GF-D8 (cell line): ENCODE measurements around the gene SLC22A14.
"Not testable (repeated sequence)": the region's sequence is repeated elsewhere in the genome, so short reads cannot be mapped to it uniquely, and the experiment has no call there.

Experiments used
- DNase-seq: peaks from one replicate; lab custom pipeline; 2025; lab: John Stamatoyannopoulos, UW

Gene SLC22A14

GRCh38 chr3:38271553-38271952 is 10.5 kb upstream of the SLC22A14 start:
- no peak for DNase-seq

- no peak for DNase-seq
Measured at GRCh38 chr3:38274864-38275649, 7.0 kb upstream of the SLC22A14 start.

- DNase-seq = no peak
Measured at GRCh38 chr3:38275658-38276057, 6.4 kb upstream of the SLC22A14 start.

GRCh38 chr3:38276081-38276916 is 5.8 kb upstream of the SLC22A14 start:
- DNase-seq = no peak

- DNase-seq = no peak
Measured at GRCh38 chr3:38276917-38277630, 5.0 kb upstream of the SLC22A14 start.

- no peak for DNase-seq
Measured at GRCh38 chr3:38278841-38279240, 3.3 kb upstream of the SLC22A14 start.

- DNase-seq = no peak
Measured at GRCh38 chr3:38283810-38284755, 2.0 kb downstream of the SLC22A14 start.

GRCh38 chr3:38284756-38285150 is 2.7 kb downstream of the SLC22A14 start:
- DNase-seq = no peak

- not testable (repeated sequence) for DNase-seq
Measured at GRCh38 chr3:38289286-38290217, 7.5 kb downstream of the SLC22A14 start.

GRCh38 chr3:38297053-38297452 is 15.0 kb downstream of the SLC22A14 start:
- DNase-seq = not testable (repeated sequence)

- DNase-seq = no peak
Measured at GRCh38 chr3:38297537-38297936, 15.4 kb downstream of the SLC22A14 start.

- no peak for DNase-seq
Measured at GRCh38 chr3:38297947-38298711, 16.0 kb downstream of the SLC22A14 start.

- DNase-seq = no peak
Measured at GRCh38 chr3:38306941-38307340, 24.8 kb downstream of the SLC22A14 start.

GRCh38 chr3:38307599-38307998 is 25.5 kb downstream of the SLC22A14 start:
- DNase-seq = no peak

- no peak for DNase-seq
Measured at GRCh38 chr3:38308456-38308855, 26.4 kb downstream of the SLC22A14 start.

GRCh38 chr3:38311476-38311875 is 29.4 kb downstream of the SLC22A14 start:
- no peak for DNase-seq

- no peak for DNase-seq
Measured at GRCh38 chr3:38311941-38312340, 29.8 kb downstream of the SLC22A14 start.

GRCh38 chr3:38312356-38312755 is 30.3 kb downstream of the SLC22A14 start:
- DNase-seq = no peak

- no peak for DNase-seq
Measured at GRCh38 chr3:38313263-38313662, 31.2 kb downstream of the SLC22A14 start.
